Stimulated activated CD4-positive, alpha-beta T cell treated with anti-CD3 and anti-CD28 coated beads, Interleukin-4, amount 100 ng/mL, for 48 hours (primary cell): ENCODE data around the gene DHX58.

Source experiments
- DNase-seq, 2 donors: peaks; one replicate each; pipeline ENCODE4 v3.0.0-alpha.2; 2020; ENCODE audit warnings: low read depth in 2 of 2

Gene DHX58

DNA sequence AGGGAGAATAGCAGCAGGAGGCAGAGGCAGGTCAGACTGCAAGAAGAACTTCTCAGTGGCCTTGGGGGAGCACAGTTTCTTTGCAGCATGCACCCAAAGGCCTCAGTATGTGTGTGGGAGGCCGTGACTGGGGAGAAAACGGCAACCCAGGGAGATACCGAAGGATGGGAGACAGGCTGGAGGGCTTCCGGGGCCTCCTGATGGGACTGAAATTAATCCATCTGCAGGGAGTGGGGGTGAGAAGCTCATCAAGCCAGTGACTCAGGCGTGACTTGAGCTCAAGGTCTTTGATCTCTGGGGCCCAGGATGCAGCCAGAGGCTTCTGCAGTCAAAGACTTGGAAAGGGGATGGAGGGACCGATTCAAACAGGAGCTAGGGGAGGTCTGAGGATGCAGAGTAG lies 57.0 kb downstream of the DHX58 start:
- DNase-seq = no peak

DNA sequence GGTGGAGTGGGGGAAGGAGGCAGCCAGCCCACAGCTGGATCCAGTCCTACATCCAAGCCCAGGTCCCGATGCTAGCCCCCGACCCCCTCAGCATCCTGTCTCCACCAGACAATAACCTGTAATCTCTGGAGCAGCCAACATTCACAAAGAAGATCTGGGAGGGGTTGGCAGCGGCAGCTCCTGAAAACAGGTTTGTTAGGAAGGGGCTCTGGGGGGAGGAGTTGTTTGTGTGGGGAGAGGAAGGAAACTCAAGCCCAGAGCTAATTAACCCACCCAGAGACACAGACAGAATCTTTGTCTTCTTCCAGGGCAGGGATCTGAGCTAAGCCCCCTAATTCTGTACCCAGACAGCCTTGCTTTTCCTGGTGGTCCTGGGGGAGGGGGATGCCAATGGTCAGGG lies 57.5 kb downstream of the DHX58 start:
- DNase-seq = no peak

DNA sequence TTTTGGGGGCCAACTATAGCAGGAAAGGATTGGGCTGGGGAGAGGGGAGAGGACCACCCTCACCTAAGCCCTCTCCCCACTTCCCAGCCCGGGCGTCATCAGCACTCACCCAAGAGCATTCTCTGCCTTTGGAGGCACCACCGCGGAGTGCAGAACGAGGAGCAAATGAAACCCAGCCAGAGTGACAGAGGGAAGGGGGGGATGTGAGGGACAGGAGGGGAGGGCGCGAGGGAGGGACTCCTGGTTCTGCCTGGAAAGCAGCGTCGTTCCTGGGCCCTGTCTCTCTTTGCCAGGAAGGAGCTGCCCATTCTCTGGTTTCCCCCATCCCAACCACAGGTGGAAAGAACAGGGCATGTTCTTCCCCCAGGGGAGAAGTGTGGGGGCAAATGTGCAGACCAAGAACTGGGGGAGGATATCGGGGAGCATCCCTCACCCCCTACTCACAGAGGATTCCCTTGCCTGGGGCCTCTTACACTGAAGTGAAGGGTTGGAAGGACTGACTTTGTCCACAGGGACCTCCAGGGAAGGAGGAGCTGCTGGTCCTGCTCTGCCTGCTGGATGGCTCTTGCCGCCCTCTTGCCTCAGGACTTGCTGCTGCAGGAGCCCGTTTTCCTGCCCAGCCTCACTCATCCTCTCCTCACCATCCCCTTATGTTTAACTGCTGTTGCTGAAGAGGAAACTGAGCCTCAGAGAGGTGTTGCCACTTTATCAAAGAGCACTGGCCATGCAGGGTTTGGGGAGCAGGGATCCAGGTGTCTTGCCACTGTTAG lies 58.6 kb downstream of the DHX58 start:
- no peak for DNase-seq

DNA sequence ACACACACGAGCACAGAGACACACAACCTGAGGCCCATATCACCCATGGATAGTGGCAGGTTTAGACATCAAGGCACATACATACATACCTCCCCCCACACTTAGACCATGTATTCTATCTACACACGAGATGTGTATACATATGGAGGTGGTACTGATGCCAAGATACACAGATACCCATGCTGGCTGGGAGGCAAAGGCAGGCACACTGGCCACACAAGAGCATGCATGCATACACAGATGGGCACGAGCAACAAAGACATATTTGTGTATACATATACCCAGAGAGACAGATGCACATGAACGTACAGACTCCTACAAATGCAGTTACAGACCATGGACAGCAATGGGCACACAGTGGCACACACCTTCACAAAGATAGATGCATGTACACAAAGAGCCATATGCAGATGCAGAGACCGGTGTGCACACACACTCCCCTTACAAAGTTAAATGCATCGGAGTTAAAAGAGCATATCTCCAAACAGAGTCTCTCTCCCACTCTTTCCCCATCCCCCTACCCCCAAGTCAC lies 60.1 kb downstream of the DHX58 start:
- DNase-seq = no peak

DNA sequence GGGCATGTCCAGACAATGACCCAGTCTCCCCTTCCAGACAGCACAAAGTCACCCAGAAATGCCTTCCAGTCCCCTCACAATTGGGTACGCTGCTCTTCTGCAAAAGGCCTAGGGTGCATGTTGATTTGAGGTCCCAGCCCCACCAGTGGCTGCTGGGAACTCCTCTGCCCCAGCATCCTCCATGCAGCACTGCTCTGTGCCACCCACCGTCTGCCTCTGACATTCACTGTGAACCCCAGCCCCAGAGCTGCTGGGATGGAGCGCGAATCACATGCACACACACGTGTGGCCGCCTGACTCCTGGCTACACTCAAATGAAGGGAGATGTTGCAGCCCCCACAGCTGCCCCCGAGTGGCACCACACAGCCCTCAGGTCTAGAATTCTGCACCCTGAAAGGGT lies 60.9 kb downstream of the DHX58 start:
- no peak for DNase-seq
